ENCODE results near the gene CELSR1. TPM values are rescaled to one million over a fixed set of nuclear protein-coding genes. Genes with fewer than 3 reads are reported as not detected.

The CELSR1 gene
- total RNA-seq, 1 donor from 2014 or later: 18.8 TPM

DNA sequence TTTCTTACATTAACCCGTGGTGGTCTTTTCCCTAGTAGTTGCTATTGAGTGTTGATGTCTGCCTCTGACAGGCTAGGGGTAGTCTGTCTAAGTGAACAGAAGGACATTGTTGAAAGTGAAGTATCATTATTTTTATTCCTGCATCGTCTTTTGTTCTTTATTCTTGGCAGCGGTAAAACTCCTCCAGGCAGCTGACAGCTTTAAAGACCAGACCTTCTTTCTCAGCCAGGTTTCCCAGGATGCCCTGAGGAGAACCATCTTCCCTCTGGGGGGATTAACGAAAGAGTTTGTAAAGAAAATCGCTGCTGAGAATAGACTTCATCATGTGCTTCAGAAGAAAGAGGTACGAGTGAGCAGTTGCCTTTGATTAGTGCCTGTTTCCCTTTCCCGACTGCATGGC is 187.3 kb downstream of the CELSR1 start:
- Mint-ChIP-seq H3K4me3 (no peak overlapping the region), H3K9me3 (no peaks in the 10 kb centered on the region), H3K4me1 (no peaks in the 10 kb centered on the region), H3K27ac (no peak overlapping the region), H3K36me3 (peaks cover 33% of the 10 kb centered on the region), H3K27me3 (ENCODE audit: low read depth) (no peaks in the 10 kb centered on the region)
- TF ChIP-seq, protein P1, sequence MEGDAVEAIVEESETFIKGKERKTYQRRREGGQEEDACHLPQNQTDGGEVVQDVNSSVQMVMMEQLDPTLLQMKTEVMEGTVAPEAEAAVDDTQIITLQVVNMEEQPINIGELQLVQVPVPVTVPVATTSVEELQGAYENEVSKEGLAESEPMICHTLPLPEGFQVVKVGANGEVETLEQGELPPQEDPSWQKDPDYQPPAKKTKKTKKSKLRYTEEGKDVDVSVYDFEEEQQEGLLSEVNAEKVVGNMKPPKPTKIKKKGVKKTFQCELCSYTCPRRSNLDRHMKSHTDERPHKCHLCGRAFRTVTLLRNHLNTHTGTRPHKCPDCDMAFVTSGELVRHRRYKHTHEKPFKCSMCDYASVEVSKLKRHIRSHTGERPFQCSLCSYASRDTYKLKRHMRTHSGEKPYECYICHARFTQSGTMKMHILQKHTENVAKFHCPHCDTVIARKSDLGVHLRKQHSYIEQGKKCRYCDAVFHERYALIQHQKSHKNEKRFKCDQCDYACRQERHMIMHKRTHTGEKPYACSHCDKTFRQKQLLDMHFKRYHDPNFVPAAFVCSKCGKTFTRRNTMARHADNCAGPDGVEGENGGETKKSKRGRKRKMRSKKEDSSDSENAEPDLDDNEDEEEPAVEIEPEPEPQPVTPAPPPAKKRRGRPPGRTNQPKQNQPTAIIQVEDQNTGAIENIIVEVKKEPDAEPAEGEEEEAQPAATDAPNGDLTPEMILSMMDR (IDR thresholded peaks at IDR 0.05; ENCODE audit: unreplicated experiment): no peak
- no peak for DNase-seq (ENCODE audit: low spot score in 2 of 2, unreplicated experiment in 2 of 2)

DNA sequence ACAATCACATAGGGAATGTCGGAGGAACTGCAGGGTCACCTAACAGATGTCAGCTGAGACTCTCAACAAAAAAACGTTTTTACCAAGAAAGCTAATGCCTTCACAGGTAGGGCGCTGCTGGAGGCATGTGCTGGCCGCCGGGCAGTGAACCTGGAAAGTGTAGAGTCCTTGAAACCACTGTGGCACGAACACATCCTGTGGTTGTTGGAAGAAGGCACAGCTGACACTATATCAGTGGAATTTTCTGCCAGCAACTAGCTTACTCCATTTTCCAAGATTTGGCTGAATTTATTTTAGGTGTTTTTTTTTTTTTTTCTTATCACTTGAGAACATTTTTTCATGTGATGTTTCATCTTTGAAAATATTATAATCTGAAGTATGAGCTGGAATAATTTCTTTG is 187.7 kb downstream of the CELSR1 start:
- no peak overlapping the region for H3K27ac Mint-ChIP-seq
- TF ChIP-seq, protein P1 (IDR thresholded peaks at IDR 0.05; ENCODE audit: unreplicated experiment): no peak
- DNase-seq (ENCODE audit: low spot score in 2 of 2, unreplicated experiment in 2 of 2): no peak
- H3K4me1 Mint-ChIP-seq: no peaks in the 10 kb centered on the region
- no peaks in the 10 kb centered on the region for H3K27me3 Mint-ChIP-seq (ENCODE audit: low read depth)
- H3K4me3 Mint-ChIP-seq: no peak overlapping the region
- H3K9me3 Mint-ChIP-seq: no peaks in the 10 kb centered on the region
- peaks cover 33% of the 10 kb centered on the region for H3K36me3 Mint-ChIP-seq

- peaks cover 33% of the 10 kb centered on the region for H3K36me3 Mint-ChIP-seq
- no peaks in the 10 kb centered on the region for H3K9me3 Mint-ChIP-seq
- TF ChIP-seq, protein P1 (IDR thresholded peaks at IDR 0.05; ENCODE audit: unreplicated experiment): no peak
- H3K4me1 Mint-ChIP-seq: no peaks in the 10 kb centered on the region
- H3K27me3 Mint-ChIP-seq (ENCODE audit: low read depth): no peaks in the 10 kb centered on the region
- H3K27ac Mint-ChIP-seq: no peak overlapping the region
- no peak for DNase-seq (ENCODE audit: low spot score in 2 of 2, unreplicated experiment in 2 of 2)
- H3K4me3 Mint-ChIP-seq: no peak overlapping the region
Observed at GRCh38 chr22:46349238-46349637, 188.2 kb downstream of the CELSR1 start.

GRCh38 chr22:46348099-46348695 is 189.2 kb downstream of the CELSR1 start:
- Mint-ChIP-seq H3K27ac (no peak overlapping the region), H3K27me3 (ENCODE audit: low read depth) (no peaks in the 10 kb centered on the region), H3K4me3 (no peak overlapping the region), H3K4me1 (no peaks in the 10 kb centered on the region), H3K9me3 (no peaks in the 10 kb centered on the region), H3K36me3 (peaks cover 31% of the 10 kb centered on the region)
- TF ChIP-seq, protein P1 (IDR thresholded peaks at IDR 0.05; ENCODE audit: unreplicated experiment): no peak
- no peak for DNase-seq (ENCODE audit: low spot score in 2 of 2, unreplicated experiment in 2 of 2)

DNA sequence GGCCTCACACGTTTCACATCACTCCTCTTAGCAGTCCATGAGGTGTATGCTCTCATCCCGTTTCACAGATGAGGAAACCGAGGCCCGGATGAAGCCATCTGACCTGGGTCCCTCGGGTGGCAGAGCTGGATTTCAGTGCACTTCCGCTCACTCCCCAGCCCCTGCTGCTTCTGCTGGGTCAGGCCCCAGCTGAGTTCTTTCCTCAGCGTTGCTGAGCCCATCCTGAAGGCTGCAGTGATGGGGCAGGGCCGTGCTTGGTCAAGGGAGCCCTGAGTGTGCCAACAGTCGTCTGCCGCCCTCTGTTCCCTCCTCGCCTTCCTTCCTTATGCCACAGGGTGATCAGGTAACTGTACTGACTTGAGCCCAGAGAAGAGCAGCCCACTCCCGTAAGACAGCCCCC is 189.8 kb downstream of the CELSR1 start:
- peaks cover 33% of the 10 kb centered on the region for H3K36me3 Mint-ChIP-seq
- TF ChIP-seq, protein P1 (IDR thresholded peaks at IDR 0.05; ENCODE audit: unreplicated experiment): no peak

More for the DNA sequence above, 189.8 kb downstream of the CELSR1 start:
- Mint-ChIP-seq H3K27ac (no peak overlapping the region), H3K27me3 (ENCODE audit: low read depth) (no peaks in the 10 kb centered on the region), H3K4me1 (no peaks in the 10 kb centered on the region), H3K9me3 (no peaks in the 10 kb centered on the region), H3K4me3 (no peak overlapping the region)
- no peak for DNase-seq (ENCODE audit: low spot score in 2 of 2, unreplicated experiment in 2 of 2)
